CD14-positive monocyte (primary cell): ENCODE results near the gene RHCG. TPM values are rescaled to one million over a fixed set of nuclear protein-coding genes. Genes with fewer than 3 reads are reported as not detected.

Experiments used
- DNase-seq, 3 donors: peaks; one replicate each; pipeline ENCODE4 v3.0.0-alpha.2; 2011 to 2022
- H2AFZ ChIP-seq: 2 replicates; pipeline ENCODE4 v1.6.0; 2012; ENCODE audit warnings: mild to moderate bottlenecking, low read depth, low read length, inconsistent platforms; ENCODE audit not compliant: insufficient read depth, poor library complexity, severe bottlenecking
- H3K27ac ChIP-seq, 2 donors: 1 replicate in 1 of 2; 2 replicates in 1 of 2; pipeline ENCODE4 v1.5.1; 2012 to 2013; ENCODE audit warnings: low read length in 2 of 2, control low read depth in 1 of 2, inconsistent platforms in 1 of 2, low read depth in 1 of 2, mild to moderate bottlenecking in 1 of 2
- H3K27me3 ChIP-seq, 2 donors: one replicate each; pipeline versions ENCODE4 v1.6.0 to v1.6.1; 2011 to 2013; ENCODE audit warnings: low read length in 2 of 2; ENCODE audit not compliant: control insufficient read depth in 2 of 2, insufficient read depth in 2 of 2
- H3K36me3 ChIP-seq, 2 donors: replicated peaks in 1 of 2; 1 replicate in 1 of 2; 2 replicates in 1 of 2; pipeline versions ENCODE4 v1.5.1 to v1.6.1; 2012 to 2013; ENCODE audit warnings: low read length in 2 of 2, control low read depth in 1 of 2, inconsistent platforms in 1 of 2, mild to moderate bottlenecking in 1 of 2; ENCODE audit not compliant: insufficient read depth in 2 of 2, control insufficient read depth in 1 of 2
- H3K4me1 ChIP-seq, 2 donors: 1 replicate in 1 of 2; 2 replicates in 1 of 2; pipeline versions ENCODE4 v1.5.1 to v1.6.1; 2012 to 2013; ENCODE audit warnings: low read length in 2 of 2, control low read depth in 1 of 2, inconsistent platforms in 1 of 2, mild to moderate bottlenecking in 1 of 2, moderate library complexity in 1 of 2; ENCODE audit not compliant: insufficient read depth in 2 of 2, control insufficient read depth in 1 of 2
- H3K4me2 ChIP-seq: replicated peaks from 2 replicates; pipeline ENCODE3; 2012; ENCODE audit warnings: low read length, moderate library complexity, mild to moderate bottlenecking; ENCODE audit not compliant: poor library complexity, severe bottlenecking; ENCODE audit errors: extremely low read depth
- H3K4me3 ChIP-seq, 3 experiments: fragments of 200-600 bp in 1 of 3; sonication (generic) in 1 of 3; replicated peaks in 1 of 3; 1 replicate in 2 of 3; 2 replicates in 1 of 3; pipeline ENCODE4 v1.5.1; 2011 to 2013; ENCODE audit warnings: low read length in 3 of 3, mild to moderate bottlenecking in 3 of 3, control low read depth in 2 of 3, low read depth in 2 of 3, inconsistent platforms in 1 of 3, moderate library complexity in 1 of 3
- H3K79me2 ChIP-seq: 2 replicates; pipeline ENCODE4 v1.6.0; 2012; ENCODE audit warnings: mild to moderate bottlenecking, control low read depth, inconsistent platforms, low read length, moderate library complexity; ENCODE audit not compliant: insufficient read depth
- H3K9ac ChIP-seq: 2 replicates; pipeline ENCODE4 v1.6.0; 2017; ENCODE audit warnings: low read length, mild to moderate bottlenecking; ENCODE audit not compliant: insufficient read depth, poor library complexity, severe bottlenecking
- H3K9me3 ChIP-seq, 2 donors: replicated peaks in 1 of 2; 1 replicate in 1 of 2; 2 replicates in 1 of 2; pipeline versions ENCODE4 v1.5.1 to v1.6.1; 2012 to 2013; ENCODE audit warnings: low read length in 2 of 2, control low read depth in 1 of 2; ENCODE audit not compliant: control insufficient read depth in 1 of 2, insufficient read depth in 1 of 2
- H4K20me1 ChIP-seq: 2 replicates; pipeline ENCODE4 v1.6.0; 2012; ENCODE audit warnings: mild to moderate bottlenecking, low read length, control low read depth, moderate library complexity; ENCODE audit not compliant: insufficient read depth
- H3K27ac Mint-ChIP-seq, 7 donors: one replicate each; pipeline ENCODE4 v1.8.0; 2020; ENCODE audit warnings: mild to moderate bottlenecking in 7 of 7, mixed read lengths in 7 of 7, moderate library complexity in 6 of 7, inconsistent platforms in 2 of 7
- H3K27me3 Mint-ChIP-seq, 3 donors: one replicate each; pipeline ENCODE4 v1.8.0; 2021 to 2022; ENCODE audit warnings: low read depth in 3 of 3, mild to moderate bottlenecking in 3 of 3, mixed read lengths in 3 of 3, moderate library complexity in 3 of 3, inconsistent platforms in 1 of 3
- H3K36me3 Mint-ChIP-seq, 2 donors: one replicate each; pipeline ENCODE4 v1.8.0; 2020; ENCODE audit warnings: mixed read lengths in 2 of 2, inconsistent platforms in 1 of 2, mild to moderate bottlenecking in 1 of 2
- H3K4me1 Mint-ChIP-seq: one replicate; pipeline ENCODE4 v1.8.0; 2020; ENCODE audit warnings: mild to moderate bottlenecking, mixed read lengths
- H3K4me3 Mint-ChIP-seq, 2 donors: one replicate each; pipeline ENCODE4 v1.8.0; 2020; ENCODE audit warnings: mild to moderate bottlenecking in 2 of 2, mixed read lengths in 2 of 2, moderate library complexity in 1 of 2
- H3K9me3 Mint-ChIP-seq, 7 donors: one replicate each; pipeline ENCODE4 v1.8.0; 2020 to 2022; ENCODE audit warnings: mixed read lengths in 7 of 7, mild to moderate bottlenecking in 6 of 7, moderate library complexity in 6 of 7, inconsistent platforms in 2 of 7
- WGBS: methylation state at CpG from one replicate; pipeline ENCODE4 v1.1.5; 2013; ENCODE audit warnings: missing lambda C conversion rate; ENCODE audit not compliant: insufficient coverage; 5-methylcytosine and 5-hydroxymethylcytosine counted together
- intact Hi-C, 2 donors: fragments of 100-400 bp; cut with micrococcal nuclease; formaldehyde crosslinking; loops; one replicate each; pipeline versions ENCODE4 v1.15.0 to v1.15.1; 2023
- polyA plus RNA-seq, 3 donors: library from polyadenylated mRNA; depleted of rRNA in 1 of 3; unstranded in 2 of 3; stranded (reverse) in 1 of 3; fragments of 300-500 nt in 2 of 3; fragments of >200 nt in 1 of 3; fragmentation: Illumina TruSeq in 2 of 3; gene quantifications; 1 replicate in 2 of 3; 2 replicates in 1 of 3; pipeline ENCODE4 v1.2.3, GENCODE V29; 2012 to 2021
- TF ChIP-seq, protein P1 (sequence below): fragments of 200-600 bp; IDR thresholded peaks from one replicate; pipeline ENCODE4 v1.8.0; 2022; ENCODE audit warnings: antibody characterized with exemption, mild to moderate bottlenecking

RHCG gene
- polyA plus RNA-seq, 3 donors, result not detected

DNA sequence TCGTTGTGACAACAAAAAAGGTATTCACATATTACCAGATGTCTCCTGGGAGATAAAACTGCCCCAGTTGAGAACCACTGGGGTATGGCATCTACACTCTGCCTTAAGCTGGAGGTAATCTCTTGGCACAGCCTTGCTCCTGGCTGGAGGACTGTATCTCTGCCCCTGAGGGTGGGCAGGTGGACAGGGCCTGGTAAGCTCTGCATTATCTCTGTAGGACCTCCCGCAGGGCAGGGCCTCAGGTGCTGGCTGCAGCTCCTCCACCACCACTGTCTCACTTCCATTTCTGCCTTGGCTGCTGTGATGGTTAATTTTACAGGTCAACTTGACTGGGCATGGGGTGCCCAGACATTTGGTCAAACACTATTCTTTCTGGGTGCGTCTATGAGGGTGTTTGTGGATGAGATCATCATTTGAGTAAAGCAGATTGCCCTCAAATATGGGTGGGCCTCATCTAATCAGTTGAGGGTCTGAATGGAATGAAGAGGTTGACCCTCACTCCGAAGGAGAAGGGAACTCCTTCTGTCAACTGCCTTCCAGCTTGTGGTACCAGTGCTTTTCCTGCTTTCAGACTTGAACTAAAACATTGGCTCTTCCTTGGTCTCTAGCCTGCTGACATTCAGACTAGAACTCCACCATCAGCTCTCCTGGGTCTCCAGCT lies 9.8 kb upstream of the RHCG start:
- intact Hi-C loops, result no loop called here
- no peak overlapping the region for H3K9ac ChIP-seq
- H3K36me3 ChIP-seq, result no peaks in the 10 kb centered on the region
- H2AFZ ChIP-seq, result no peak overlapping the region
- no peak overlapping the region for H3K27ac ChIP-seq
- Mint-ChIP-seq H3K4me3 (no peak overlapping the region), H3K27me3 (peaks cover 3 to 7% (median 6%) of the 10 kb centered on the region in 3 donors), H3K9me3 (peaks cover 0 to 4% (median 0%) of the 10 kb centered on the region in 7 donors), H3K4me1 (no peaks in the 10 kb centered on the region), H3K27ac (no peak overlapping the region), H3K36me3 (no peaks in the 10 kb centered on the region)
- no peak overlapping the region for H3K4me2 ChIP-seq
- no peak overlapping the region for H3K4me3 ChIP-seq
- TF ChIP-seq, protein P1, sequence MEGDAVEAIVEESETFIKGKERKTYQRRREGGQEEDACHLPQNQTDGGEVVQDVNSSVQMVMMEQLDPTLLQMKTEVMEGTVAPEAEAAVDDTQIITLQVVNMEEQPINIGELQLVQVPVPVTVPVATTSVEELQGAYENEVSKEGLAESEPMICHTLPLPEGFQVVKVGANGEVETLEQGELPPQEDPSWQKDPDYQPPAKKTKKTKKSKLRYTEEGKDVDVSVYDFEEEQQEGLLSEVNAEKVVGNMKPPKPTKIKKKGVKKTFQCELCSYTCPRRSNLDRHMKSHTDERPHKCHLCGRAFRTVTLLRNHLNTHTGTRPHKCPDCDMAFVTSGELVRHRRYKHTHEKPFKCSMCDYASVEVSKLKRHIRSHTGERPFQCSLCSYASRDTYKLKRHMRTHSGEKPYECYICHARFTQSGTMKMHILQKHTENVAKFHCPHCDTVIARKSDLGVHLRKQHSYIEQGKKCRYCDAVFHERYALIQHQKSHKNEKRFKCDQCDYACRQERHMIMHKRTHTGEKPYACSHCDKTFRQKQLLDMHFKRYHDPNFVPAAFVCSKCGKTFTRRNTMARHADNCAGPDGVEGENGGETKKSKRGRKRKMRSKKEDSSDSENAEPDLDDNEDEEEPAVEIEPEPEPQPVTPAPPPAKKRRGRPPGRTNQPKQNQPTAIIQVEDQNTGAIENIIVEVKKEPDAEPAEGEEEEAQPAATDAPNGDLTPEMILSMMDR, result no peak
- H3K27me3 ChIP-seq, result peaks cover 0 to 3% of the 10 kb centered on the region in 2 donors
- DNase-seq, result no peak
- H4K20me1 ChIP-seq, result no peaks in the 10 kb centered on the region
- WGBS, result 100% methylated on average over 1 of the region's 4 CpGs
- H3K79me2 ChIP-seq, result no peaks in the 10 kb centered on the region
- no peaks in the 10 kb centered on the region for H3K9me3 ChIP-seq
- no peaks in the 10 kb centered on the region for H3K4me1 ChIP-seq

DNA sequence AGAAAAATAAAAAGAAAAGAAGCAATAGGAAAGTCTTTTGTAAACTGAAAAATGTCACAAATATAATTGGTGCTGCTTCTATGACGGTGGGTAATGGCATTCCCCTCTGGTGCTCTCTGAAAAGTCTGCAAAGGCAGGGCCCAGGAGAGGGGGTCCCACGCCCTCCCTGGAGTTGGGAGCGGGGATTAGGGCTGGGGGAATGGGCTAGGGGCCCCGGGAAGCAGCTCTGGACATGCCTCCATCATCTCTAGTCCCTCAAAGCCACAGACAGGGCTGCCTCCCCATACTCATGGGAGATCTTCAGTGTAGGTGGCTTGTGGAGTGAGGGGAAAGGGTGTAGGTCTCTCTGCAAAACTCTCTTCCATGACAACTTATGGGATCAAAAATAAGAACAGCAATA lies 7.8 kb upstream of the RHCG start:
- Histone ChIP-seq H3K27me3 (no peaks in the 10 kb centered on the region), H3K27ac (no peak overlapping the region), H3K4me3 (no peak overlapping the region), H3K9me3 (no peaks in the 10 kb centered on the region), H3K9ac (no peak overlapping the region), H4K20me1 (no peaks in the 10 kb centered on the region), H2AFZ (no peak overlapping the region), H3K4me1 (no peaks in the 10 kb centered on the region), H3K4me2 (no peak overlapping the region), H3K36me3 (no peaks in the 10 kb centered on the region), H3K79me2 (no peaks in the 10 kb centered on the region)
- 90% methylated on average over 2 of the region's 4 CpGs for WGBS
- peaks cover 0 to 4% (median 0%) of the 10 kb centered on the region in 7 donors for H3K9me3 Mint-ChIP-seq
- H3K4me3 Mint-ChIP-seq, result no peak overlapping the region
- no peak overlapping the region for H3K27ac Mint-ChIP-seq
- no peaks in the 10 kb centered on the region for H3K4me1 Mint-ChIP-seq
- H3K36me3 Mint-ChIP-seq, result no peaks in the 10 kb centered on the region
- DNase-seq, result no peak
- TF ChIP-seq, protein P1, result no peak
- H3K27me3 Mint-ChIP-seq, result peaks cover 0 to 9% (median 9%) of the 10 kb centered on the region in 3 donors
- intact Hi-C loops, result no loop called here
